Sigmoid colon (tissue), 7 donors: ENCODE measurements around the gene C19orf25. TPM values are rescaled to one million over a fixed set of nuclear protein-coding genes. Genes with fewer than 3 reads are reported as not detected.

Experiments
- DNase-seq: peaks from one replicate; pipeline ENCODE4 v3.0.0-alpha.2; 2019
- H3K27ac ChIP-seq, 4 donors: fragments of 200-600 bp; sonication (generic); one replicate each; pipeline ENCODE4 v1.5.1; 2016 to 2019; ENCODE audit warnings: mild to moderate bottlenecking in 1 of 4
- H3K27me3 ChIP-seq, 3 donors: fragments of 200-600 bp; sonication (generic); one replicate each; pipeline ENCODE4 v1.5.1; 2019; ENCODE audit warnings: mild to moderate bottlenecking in 1 of 3
- H3K36me3 ChIP-seq, 4 donors: fragments of 200-600 bp; sonication (generic); one replicate each; pipeline ENCODE4 v1.5.1; 2016 to 2019
- H3K4me1 ChIP-seq, 4 donors: fragments of 200-600 bp; sonication (generic); one replicate each; pipeline ENCODE4 v1.5.1; 2017 to 2019
- H3K4me3 ChIP-seq, 4 donors: fragments of 200-600 bp; sonication (generic); one replicate each; pipeline ENCODE4 v1.5.1; 2017 to 2019; ENCODE audit warnings: mild to moderate bottlenecking in 2 of 4, moderate library complexity in 1 of 4
- H3K9me3 ChIP-seq, 4 donors: fragments of 200-600 bp in 3 of 4; sonication (generic) in 3 of 4; one replicate each; pipeline versions ENCODE4 v1.5.1 to v1.6.1; 2013 to 2019
- CTCF ChIP-seq, 4 experiments: fragments of 450-650 bp in 3 of 4; fragments of 200-600 bp in 1 of 4; IDR thresholded peaks; one replicate each; pipeline ENCODE4 v1.5.1; 2016 to 2019; ENCODE audit warnings: antibody characterized with exemption in 4 of 4, mild to moderate bottlenecking in 3 of 4, moderate library complexity in 2 of 4
- EP300 ChIP-seq, 4 donors: sonication (generic); formaldehyde crosslinking; IDR thresholded peaks; one replicate each; pipeline ENCODE4 v1.6.1; 2017; ENCODE audit warnings: antibody characterized with exemption in 4 of 4
- POLR2A ChIP-seq, 2 donors: fragments of 450-650 bp; IDR thresholded peaks; one replicate each; pipeline ENCODE4 v1.6.1; 2016; ENCODE audit warnings: antibody characterized with exemption in 2 of 2, mild to moderate bottlenecking in 2 of 2, moderate library complexity in 2 of 2
- POLR2AphosphoS5 ChIP-seq, 4 donors: sonication (generic); formaldehyde crosslinking; IDR thresholded peaks; one replicate each; pipeline ENCODE4 v1.6.1; 2017; ENCODE audit warnings: antibody characterized with exemption in 4 of 4
- WGBS, 2 donors: extraction: QIAGEN DNeasy Blood & Tissue Kit; methylation state at CpG; one replicate each; pipeline ENCODE4 v1.1.7; 2013; 5-methylcytosine and 5-hydroxymethylcytosine counted together
- intact Hi-C: fragments of 100-400 bp; cut with DNase I; formaldehyde crosslinking; loops from one replicate; pipeline ENCODE4 v1.15.1; 2023
- polyA plus RNA-seq, 3 donors: library from polyadenylated mRNA; stranded (reverse); fragments of 200-250 nt; gene quantifications; one replicate each; pipeline ENCODE4 v1.2.3, GENCODE V29; 2013
- total RNA-seq, 4 donors: library from RNA; depleted of rRNA; stranded (reverse); fragments of >200 nt; gene quantifications; one replicate each; pipeline ENCODE4 v1.1.0, GENCODE V29; 2016
- donor health status: healthy with polysubstance abuse.
- donor health status: Bipolar disorder and iron deficiency.
- donor health status: healthy.

Gene C19orf25
- total and polyA plus RNA-seq, 7 donors, result 19.6 to 51.5 (median 26.0) TPM

DNA sequence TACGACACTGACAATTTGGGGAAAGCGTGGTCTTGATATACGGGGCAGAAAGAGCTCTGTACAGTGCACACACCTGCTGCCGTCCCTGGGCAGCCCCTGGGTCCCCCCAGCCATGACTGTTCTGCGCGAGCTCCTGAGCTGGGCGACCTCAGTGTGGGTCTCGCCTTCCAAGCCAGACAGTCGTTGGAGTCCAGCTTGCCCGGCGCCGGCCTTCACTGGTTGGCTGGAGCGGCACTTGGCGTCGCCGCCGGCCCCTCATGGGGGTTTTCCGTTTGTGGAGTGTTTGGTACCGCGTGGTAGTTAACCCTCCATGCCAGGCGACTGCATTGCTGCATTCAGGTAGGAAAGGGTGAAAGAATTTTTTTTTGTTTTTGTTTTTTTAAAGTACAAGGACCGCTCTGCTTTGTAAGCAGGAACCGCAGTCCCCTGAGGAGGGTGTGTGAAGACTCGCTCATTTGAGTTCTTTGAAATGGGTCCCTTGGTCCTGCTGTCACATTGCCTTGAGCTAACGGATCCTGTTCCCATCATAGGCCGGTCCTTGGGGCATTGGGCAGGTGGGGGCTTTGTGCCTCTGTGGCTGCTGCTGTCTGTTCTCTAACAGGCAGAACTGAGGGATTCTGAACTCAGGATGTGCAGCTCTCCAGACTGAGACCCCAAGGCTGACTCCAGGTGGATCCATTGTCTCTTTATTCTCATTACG, 51.6 kb downstream of the C19orf25 start:
- Histone ChIP-seq H3K9me3 (no peaks in the 10 kb centered on the region), H3K4me3 (no peak overlapping the region), H3K4me1 (peaks cover 0 to 8% (median 7%) of the 10 kb centered on the region in 4 donors), H3K27ac (no peak overlapping the region), H3K27me3 (no peaks in the 10 kb centered on the region), H3K36me3 (peaks cover 30 to 97% (median 59%) of the 10 kb centered on the region in 4 donors)
- no peak for DNase-seq
- intact Hi-C loops, result no loop called here
- TF ChIP-seq POLR2A (IDR thresholded peaks at IDR 0.05) (no peak), POLR2AphosphoS5 (IDR thresholded peaks at IDR 0.05) (no peak), EP300 (IDR thresholded peaks at IDR 0.05) (no peak), CTCF (IDR thresholded peaks at IDR 0.05) (no peak)
- WGBS, 2 donors, result 94 to 95% methylated on average over 27 of the region's 27 CpGs

DNA sequence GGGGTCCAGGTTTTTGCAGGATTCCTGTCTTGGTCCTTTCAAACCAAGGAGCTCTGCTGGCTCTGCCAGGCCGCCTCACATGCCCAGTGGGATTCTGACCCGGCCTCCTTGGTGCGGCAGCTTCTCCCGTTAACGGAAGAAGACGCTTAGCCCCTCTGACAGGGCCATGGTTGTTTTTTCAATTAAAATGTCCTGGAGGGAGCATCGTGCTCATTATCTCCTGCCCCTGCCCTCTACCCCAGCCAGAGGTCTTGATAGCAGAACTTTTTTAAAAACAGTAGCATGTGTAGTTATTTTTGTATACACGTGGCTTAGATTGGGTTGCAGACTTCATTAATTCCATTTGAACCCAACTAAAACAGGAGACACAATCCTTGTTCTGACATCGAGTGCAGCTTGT, 52.3 kb downstream of the C19orf25 start:
- WGBS, 2 donors, result 84 to 91% methylated on average over 9 of the region's 9 CpGs

DNA sequence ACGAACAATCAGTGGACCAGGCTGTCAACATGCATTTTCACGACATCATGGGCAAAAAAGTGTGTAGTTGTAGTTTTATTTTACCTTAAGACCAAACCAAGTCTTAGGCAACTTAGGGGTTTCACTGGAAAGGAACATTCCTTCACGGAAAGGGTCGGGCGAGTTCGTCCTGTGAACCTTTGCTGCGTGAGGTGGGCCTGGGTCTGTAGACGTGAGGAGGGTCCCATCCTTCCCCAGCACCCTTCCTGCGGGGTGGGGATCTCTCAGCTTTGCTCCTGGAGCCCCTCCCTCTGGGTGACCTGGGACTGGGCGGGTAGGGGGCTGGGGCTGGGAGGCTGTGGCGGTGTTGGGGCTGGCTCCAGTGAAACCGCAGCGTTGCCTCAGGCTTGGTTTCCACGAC, 53.1 kb downstream of the C19orf25 start:
- H3K9me3 ChIP-seq, result no peaks in the 10 kb centered on the region
- intact Hi-C loops, result no loop called here
- 95% methylated on average over 14 of the region's 14 CpGs for WGBS, 2 donors
- no peaks in the 10 kb centered on the region for H3K27me3 ChIP-seq
- H3K27ac ChIP-seq, result no peak overlapping the region
- DNase-seq, result no peak
- H3K36me3 ChIP-seq, result peaks cover 24 to 97% (median 59%) of the 10 kb centered on the region in 4 donors
- TF ChIP-seq EP300 (IDR thresholded peaks at IDR 0.05) (no peak), POLR2AphosphoS5 (IDR thresholded peaks at IDR 0.05) (no peak), POLR2A (IDR thresholded peaks at IDR 0.05) (no peak), CTCF (IDR thresholded peaks at IDR 0.05) (no peak)
- peaks cover 0 to 20% (median 16%) of the 10 kb centered on the region in 4 donors for H3K4me1 ChIP-seq
- no peak overlapping the region for H3K4me3 ChIP-seq

More for the DNA sequence above, 52.3 kb downstream of the C19orf25 start:
- no peak for TF ChIP-seq CTCF (IDR thresholded peaks at IDR 0.05)
- TF ChIP-seq EP300 (IDR thresholded peaks at IDR 0.05), result no peak
- H3K4me1 ChIP-seq, result peaks cover 0 to 15% (median 14%) of the 10 kb centered on the region in 4 donors
- intact Hi-C loops, result no loop called here
- no peaks in the 10 kb centered on the region for H3K9me3 ChIP-seq
- no peaks in the 10 kb centered on the region for H3K27me3 ChIP-seq
- no peak overlapping the region for H3K27ac ChIP-seq
- H3K4me3 ChIP-seq, result no peak overlapping the region
- H3K36me3 ChIP-seq, result peaks cover 24 to 97% (median 57%) of the 10 kb centered on the region in 4 donors
- no peak for DNase-seq

DNA sequence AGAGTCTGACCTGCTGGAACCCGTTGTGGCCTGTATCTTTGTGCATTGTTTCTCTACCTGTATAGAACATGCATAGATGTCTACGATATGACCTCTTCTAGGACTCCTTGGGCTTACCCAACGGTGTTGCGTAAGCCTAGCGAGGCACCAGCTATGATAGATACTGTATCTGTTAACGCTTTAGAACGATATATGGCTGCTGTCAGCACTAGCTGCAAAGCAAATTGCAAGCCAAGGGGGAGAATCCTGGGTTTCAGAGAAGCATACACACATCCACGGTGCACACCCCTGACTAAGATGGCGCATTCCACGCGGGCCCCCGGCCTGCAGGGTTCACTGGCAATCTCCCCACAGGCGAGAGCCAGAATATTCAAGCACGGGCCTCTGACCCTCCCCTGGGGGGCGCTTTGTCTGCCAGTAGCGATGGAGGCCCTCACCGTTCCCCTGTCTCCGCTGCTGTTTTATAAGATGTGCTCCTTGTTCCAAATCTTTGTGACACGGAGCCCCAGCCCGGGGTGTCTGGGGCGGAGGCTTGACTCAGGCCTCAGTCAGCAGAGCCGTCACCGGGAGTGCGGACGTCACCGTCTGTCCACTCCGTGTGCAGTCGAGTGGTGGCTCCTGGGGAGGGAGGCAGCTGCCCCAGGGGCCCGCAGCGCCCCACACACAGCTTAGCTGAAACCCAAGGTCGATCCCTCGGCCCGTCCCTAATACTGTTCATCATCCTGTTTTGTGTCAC, 53.7 kb downstream of the C19orf25 start:
- DNase-seq, result no peak
- H3K4me1 ChIP-seq, result peaks cover 0 to 20% (median 16%) of the 10 kb centered on the region in 4 donors
- TF ChIP-seq EP300 (IDR thresholded peaks at IDR 0.05), result no peak
- no peak for TF ChIP-seq CTCF (IDR thresholded peaks at IDR 0.05)
- no peak for TF ChIP-seq POLR2A (IDR thresholded peaks at IDR 0.05)
- no peak for TF ChIP-seq POLR2AphosphoS5 (IDR thresholded peaks at IDR 0.05)
- intact Hi-C loops, result no loop called here
- 93 to 94% methylated on average over 33 of the region's 33 CpGs for WGBS, 2 donors
- no peaks in the 10 kb centered on the region for H3K27me3 ChIP-seq
- H3K4me3 ChIP-seq, result no peak overlapping the region
- H3K9me3 ChIP-seq, result no peaks in the 10 kb centered on the region
- no peak overlapping the region for H3K27ac ChIP-seq
- peaks cover 29 to 97% (median 64%) of the 10 kb centered on the region in 4 donors for H3K36me3 ChIP-seq
